GM23338 (cell line): ENCODE data around the gene KLHL7. TPM values are rescaled to one million over a fixed set of nuclear protein-coding genes. Genes with fewer than 3 reads are reported as not detected.

Source experiments
- ATAC-seq: fragments of 200-7000 bp; cut with Tn5 transposase; 3 replicates; pipeline ENCODE4 v1.9.1; 2020
- DNase-seq: peaks from one replicate; pipeline ENCODE4 v3.0.0-alpha.2; 2015; ENCODE audit warnings: low spot score
- H2AFZ ChIP-seq: fragments of 200-600 bp; sonication (generic); 2 replicates; pipeline ENCODE4 v1.8.0; 2016; ENCODE audit warnings: antibody characterized with exemption, mild to moderate bottlenecking, moderate library complexity
- H3F3A ChIP-seq: fragments of 200-600 bp; sonication (generic); replicated peaks from 2 replicates; pipeline ENCODE4 v1.8.0; 2017; ENCODE audit warnings: antibody characterized with exemption, mixed run types, low read depth
- H3K27ac ChIP-seq: fragments of 200-600 bp; sonication (generic); 2 replicates; pipeline ENCODE4 v1.6.1; 2016; ENCODE audit warnings: low read depth
- H3K27me3 ChIP-seq: fragments of 200-600 bp; sonication (generic); 2 replicates; pipeline ENCODE4 v1.8.0; 2016; ENCODE audit warnings: mild to moderate bottlenecking, mixed run types, moderate library complexity; ENCODE audit not compliant: insufficient read depth
- H3K36me3 ChIP-seq: fragments of 200-600 bp; sonication (generic); 2 replicates; pipeline ENCODE4 v1.8.0; 2016; ENCODE audit warnings: mild to moderate bottlenecking; ENCODE audit not compliant: insufficient read depth
- H3K4me1 ChIP-seq: fragments of 200-600 bp; sonication (generic); 2 replicates; pipeline ENCODE4 v1.8.0; 2016; ENCODE audit warnings: mild to moderate bottlenecking, moderate library complexity; ENCODE audit not compliant: insufficient read depth
- H3K4me2 ChIP-seq: fragments of 200-600 bp; sonication (generic); 2 replicates; pipeline ENCODE4 v1.7.1; 2017; ENCODE audit warnings: mixed run types
- H3K4me3 ChIP-seq: fragments of 200-600 bp; sonication (generic); 2 replicates; pipeline ENCODE4 v1.6.1; 2016; ENCODE audit warnings: mixed run types
- H3K79me2 ChIP-seq: fragments of 200-600 bp; sonication (generic); replicated peaks from 2 replicates; pipeline ENCODE4 v1.8.0; 2017; ENCODE audit warnings: mild to moderate bottlenecking; ENCODE audit not compliant: insufficient read depth
- H3K9me2 ChIP-seq: fragments of 200-600 bp; sonication (generic); 2 replicates; pipeline ENCODE4 v1.8.0; 2017; ENCODE audit not compliant: insufficient read depth
- H4K20me1 ChIP-seq: fragments of 200-600 bp; sonication (generic); replicated peaks from 2 replicates; pipeline ENCODE4 v1.8.0; 2017; ENCODE audit warnings: mild to moderate bottlenecking; ENCODE audit not compliant: insufficient read depth
- H3K27ac Mint-ChIP-seq: 2 replicates; pipeline ENCODE4 v1.8.0; 2020; ENCODE audit warnings: inconsistent platforms, mild to moderate bottlenecking, moderate library complexity, mixed read lengths
- H3K27me3 Mint-ChIP-seq: 3 replicates; pipeline ENCODE4 v1.8.0; 2022; ENCODE audit warnings: low read depth, mild to moderate bottlenecking, moderate library complexity, mixed read lengths, inconsistent platforms; ENCODE audit not compliant: insufficient read depth, poor library complexity
- H3K36me3 Mint-ChIP-seq: 3 replicates; pipeline ENCODE4 v1.8.0; 2021; ENCODE audit warnings: low read depth, mild to moderate bottlenecking, inconsistent platforms, moderate library complexity, mixed read lengths
- H3K4me1 Mint-ChIP-seq: 3 replicates; pipeline ENCODE4 v1.8.0; 2020; ENCODE audit warnings: mild to moderate bottlenecking, inconsistent platforms, mixed read lengths
- H3K4me3 Mint-ChIP-seq: 3 replicates; pipeline ENCODE4 v1.8.0; 2021; ENCODE audit warnings: moderate library complexity, mild to moderate bottlenecking, inconsistent platforms, mixed read lengths
- H3K9me3 Mint-ChIP-seq: 3 replicates; pipeline ENCODE4 v1.8.0; 2020; ENCODE audit warnings: moderate library complexity, mild to moderate bottlenecking, inconsistent platforms, mixed read lengths
- CREB1 ChIP-seq: fragments of 250-450 bp; sonication (Bioruptor Pico); IDR thresholded peaks from 2 replicates; pipeline ENCODE4 v1.5.0; 2020; ENCODE audit warnings: low read depth, mild to moderate bottlenecking, moderate library complexity
- CTCF ChIP-seq, 2 experiments: fragments of 200-600 bp in 1 of 2; sonication (generic) in 1 of 2; conservative IDR thresholded peaks; 2 replicates each; pipeline versions ENCODE4 v1.5.1 to v1.6.1; 2016 to 2017; ENCODE audit warnings: antibody characterized with exemption in 2 of 2, low read depth in 2 of 2, mild to moderate bottlenecking in 2 of 2, moderate library complexity in 1 of 2
- ETS1 ChIP-seq: IDR thresholded peaks from 2 replicates; pipeline ENCODE4 v1.6.1; 2016; ENCODE audit warnings: antibody characterized with exemption
- EZH2 ChIP-seq: fragments of 200-600 bp; sonication (generic); IDR thresholded peaks from one replicate; pipeline ENCODE4 v1.8.0; 2017; ENCODE audit warnings: antibody characterized with exemption, mild to moderate bottlenecking, low read depth; ENCODE audit not compliant: unreplicated experiment
- EZH2phosphoT487 ChIP-seq: fragments of 200-600 bp; sonication (generic); IDR thresholded peaks from one replicate; pipeline ENCODE4 v1.8.1; 2018; ENCODE audit warnings: antibody characterized with exemption; ENCODE audit not compliant: unreplicated experiment
- JUNB ChIP-seq: IDR thresholded peaks from one replicate; pipeline ENCODE4 v1.6.1; 2016; ENCODE audit warnings: antibody characterized with exemption; ENCODE audit not compliant: unreplicated experiment
- NANOG ChIP-seq: IDR thresholded peaks from 2 replicates; pipeline ENCODE4 v1.6.1; 2016; ENCODE audit warnings: antibody characterized with exemption, borderline replicate concordance
- POLR2AphosphoS5 ChIP-seq: IDR thresholded peaks from 2 replicates; pipeline ENCODE4 v1.6.1; 2016; ENCODE audit warnings: antibody characterized with exemption, low read depth
- REST ChIP-seq: IDR thresholded peaks from one replicate; pipeline ENCODE4 v1.6.1; 2018; ENCODE audit warnings: antibody characterized with exemption; ENCODE audit not compliant: unreplicated experiment
- STAT1 ChIP-seq: IDR thresholded peaks from one replicate; pipeline ENCODE4 v1.6.1; 2016; ENCODE audit warnings: antibody characterized with exemption; ENCODE audit not compliant: unreplicated experiment
- ZNF114 ChIP-seq: fragments of 250-450 bp; sonication (Bioruptor Pico); IDR thresholded peaks from 2 replicates; pipeline ENCODE4 v1.5.0; 2020; ENCODE audit warnings: mild to moderate bottlenecking, moderate library complexity
- ZNF331 ChIP-seq: fragments of 250-450 bp; sonication (Bioruptor Pico); IDR thresholded peaks from 2 replicates; pipeline ENCODE4 v1.5.0; 2020; ENCODE audit warnings: low read depth, mild to moderate bottlenecking, moderate library complexity
- ZNF462 ChIP-seq: fragments of 250-450 bp; sonication (Bioruptor Pico); IDR thresholded peaks from 2 replicates; pipeline ENCODE4 v1.5.0; 2020; ENCODE audit warnings: mild to moderate bottlenecking, moderate library complexity
- polyA plus RNA-seq: library from polyadenylated mRNA; unstranded; fragments of >200 nt; fragmentation: Nextera tagmentation; extraction: Ambion mirVana; gene quantifications from 2 replicates; pipeline ENCODE4 v1.2.1, GENCODE V29; 2016
- total RNA-seq: library from RNA; depleted of rRNA; stranded (reverse); fragments of >200 nt; shearing (Covaris generic); gene quantifications from 2 replicates; pipeline ENCODE4 v1.2.3, GENCODE V29; 2014

The KLHL7 gene
- total and polyA plus RNA-seq, 2 experiments from 2014 or later, result 92.5 to 119 TPM

GRCh38 chr7:23098460-23098859, 7.1 kb upstream of the KLHL7 start:
- H3K27ac Mint-ChIP-seq, result no peak overlapping the region
- H3K36me3 Mint-ChIP-seq, result peaks cover 19% of the 10 kb centered on the region
- H3K4me3 Mint-ChIP-seq, result no peak overlapping the region
- Histone ChIP-seq H3F3A (no peaks in the 10 kb centered on the region), H3K27me3 (no peaks in the 10 kb centered on the region), H3K4me3 (no peak overlapping the region), H3K27ac (no peak overlapping the region), H3K9me2 (no peaks in the 10 kb centered on the region), H4K20me1 (no peaks in the 10 kb centered on the region), H3K4me1 (no peaks in the 10 kb centered on the region), H3K4me2 (no peak overlapping the region), H3K36me3 (no peaks in the 10 kb centered on the region), H2AFZ (no peak overlapping the region), H3K79me2 (no peaks in the 10 kb centered on the region)
- H3K9me3 Mint-ChIP-seq, result no peaks in the 10 kb centered on the region
- peaks cover 2% of the 10 kb centered on the region for H3K27me3 Mint-ChIP-seq
- ATAC-seq (no peak), DNase-seq (no peak)
- H3K4me1 Mint-ChIP-seq, result no peaks in the 10 kb centered on the region; the same call in 2 of the 3 replicates
- TF ChIP-seq REST (no peak), JUNB (no peak), POLR2AphosphoS5 (no peak), CREB1 (CRISPR knock-in tag) (no peak), NANOG (no peak), EZH2phosphoT487 (no peak), ETS1 (no peak), ZNF331 (CRISPR knock-in tag) (no peak), STAT1 (no peak), CTCF (conservative IDR thresholded peaks at IDR 0.05; ENCODE audit: low read depth in 2 of 2) (no peak), EZH2 (no peak), ZNF462 (no peak), ZNF114 (CRISPR knock-in tag) (no peak)
